Endodermal cell (in vitro differentiated cells): ENCODE measurements around the gene DLG2. TPM values are rescaled to one million over a fixed set of nuclear protein-coding genes. Genes with fewer than 3 reads are reported as not detected.

ENCODE experiments used
- DNase-seq: peaks from one replicate; pipeline ENCODE4 v3.0.0-alpha.2; 2017
- H3K27ac ChIP-seq: 2 replicates; pipeline ENCODE4 v1.5.1; 2013; ENCODE audit warnings: mild to moderate bottlenecking, low read depth, low read length, moderate library complexity
- H3K27me3 ChIP-seq: 2 replicates; pipeline ENCODE4 v1.6.1; 2013; ENCODE audit warnings: mild to moderate bottlenecking, low read length, moderate library complexity; ENCODE audit not compliant: insufficient read depth, control insufficient read depth, poor library complexity, severe bottlenecking
- H3K36me3 ChIP-seq: 2 replicates; pipeline ENCODE4 v1.7.0; 2013; ENCODE audit warnings: mild to moderate bottlenecking, low read length, moderate library complexity; ENCODE audit not compliant: control insufficient read depth, insufficient read depth
- H3K4me1 ChIP-seq: one replicate; pipeline ENCODE4 v1.7.0; 2013; ENCODE audit warnings: low read length; ENCODE audit not compliant: control insufficient read depth, insufficient read depth
- H3K4me3 ChIP-seq: 2 replicates; pipeline ENCODE4 v1.5.1; 2013; ENCODE audit warnings: mild to moderate bottlenecking, low read length, moderate library complexity
- H3K9ac ChIP-seq: 2 replicates; pipeline ENCODE4 v1.6.1; 2013; ENCODE audit warnings: mild to moderate bottlenecking, low read length, moderate library complexity; ENCODE audit not compliant: poor library complexity, severe bottlenecking; ENCODE audit errors: extremely low read depth
- H3K9me3 ChIP-seq: 2 replicates; pipeline ENCODE4 v1.6.1; 2013; ENCODE audit warnings: mild to moderate bottlenecking, low read length, moderate library complexity; ENCODE audit not compliant: control insufficient read depth
- H3K27ac Mint-ChIP-seq: 2 replicates; pipeline ENCODE4 v1.8.0; 2020; ENCODE audit warnings: mixed read lengths
- H3K27me3 Mint-ChIP-seq: 2 replicates; pipeline ENCODE4 v1.8.0; 2021; ENCODE audit warnings: mild to moderate bottlenecking, mixed read lengths; ENCODE audit not compliant: insufficient read depth
- H3K36me3 Mint-ChIP-seq: 2 replicates; pipeline ENCODE4 v1.8.0; 2020; ENCODE audit warnings: low read depth, mixed read lengths
- H3K4me1 Mint-ChIP-seq: 2 replicates; pipeline ENCODE4 v1.8.0; 2020; ENCODE audit warnings: mixed read lengths
- H3K4me3 Mint-ChIP-seq: 2 replicates; pipeline ENCODE4 v1.8.0; 2020; ENCODE audit warnings: mild to moderate bottlenecking, moderate library complexity, mixed read lengths
- H3K9me3 Mint-ChIP-seq: 2 replicates; pipeline ENCODE4 v1.8.0; 2020; ENCODE audit warnings: mild to moderate bottlenecking, mixed read lengths
- WGBS, 2 experiments: methylation state at CpG; one replicate each; pipeline versions ENCODE4 v1.1.5 to v1.1.7; 2013; ENCODE audit warnings: missing lambda C conversion rate in 2 of 2, mixed read lengths in 1 of 2; ENCODE audit not compliant: insufficient coverage in 1 of 2, insufficient read length in 1 of 2; 5-methylcytosine and 5-hydroxymethylcytosine counted together
- total RNA-seq, 2 donors: library from RNA; stranded (reverse); fragmentation: NEBNext Ultra II Directional in 1 of 2; extraction: Animal tissue kit (Norgen Biotek cat#: 25700) in 1 of 2; gene quantifications; 2 replicates in 1 of 2; 3 replicates in 1 of 2; pipeline ENCODE4 v1.2.1, GENCODE V29; 2021
- TF ChIP-seq, protein P1 (sequence below): fragments of 200-600 bp; sonication (generic); conservative IDR thresholded peaks from 2 replicates; pipeline ENCODE4 v1.5.0; 2021; ENCODE audit warnings: antibody characterized with exemption, mild to moderate bottlenecking

The DLG2 gene
- total RNA-seq, 2 donors from 2014 or later, result 9.6 to 10.6 TPM

DNA sequence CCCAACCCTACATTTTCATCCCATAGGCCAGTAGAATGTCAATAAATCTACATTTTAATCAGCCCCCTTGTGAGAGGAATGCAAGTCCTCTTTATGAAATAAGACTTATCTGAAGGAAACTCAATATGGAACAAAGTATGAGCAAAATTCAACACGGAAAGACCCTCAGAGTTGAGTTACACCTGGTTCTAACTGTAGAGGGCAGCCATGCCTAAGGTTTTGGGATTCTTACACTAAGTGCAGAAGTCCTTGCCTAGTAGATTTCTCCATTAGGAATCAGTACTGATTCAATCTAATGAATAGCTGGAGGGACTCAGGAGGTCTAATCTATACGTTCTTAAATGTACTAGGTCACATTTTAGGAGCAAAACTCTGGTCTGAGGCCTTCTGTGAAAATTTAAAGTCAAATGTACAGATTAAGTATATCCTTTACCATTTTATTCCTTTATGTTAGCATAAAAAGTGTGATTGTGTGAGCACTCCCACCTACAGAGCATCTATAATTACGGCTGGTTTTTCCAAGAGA is 904.5 kb downstream of the DLG2 start:
- Histone ChIP-seq H3K9me3 (no peaks in the 10 kb centered on the region), H3K27me3 (no peaks in the 10 kb centered on the region), H3K4me3 (no peak overlapping the region), H3K27ac (no peak overlapping the region), H3K4me1 (no peaks in the 10 kb centered on the region), H3K36me3 (no peaks in the 10 kb centered on the region), H3K9ac (no peak overlapping the region)
- Mint-ChIP-seq H3K27ac (no peak overlapping the region), H3K4me1 (peaks cover 9% of the 10 kb centered on the region), H3K36me3 (no peaks in the 10 kb centered on the region), H3K27me3 (peaks cover 18% of the 10 kb centered on the region), H3K4me3 (no peak overlapping the region), H3K9me3 (no peaks in the 10 kb centered on the region)
- DNase-seq, result peak; percentile 74
- TF ChIP-seq, protein P1, sequence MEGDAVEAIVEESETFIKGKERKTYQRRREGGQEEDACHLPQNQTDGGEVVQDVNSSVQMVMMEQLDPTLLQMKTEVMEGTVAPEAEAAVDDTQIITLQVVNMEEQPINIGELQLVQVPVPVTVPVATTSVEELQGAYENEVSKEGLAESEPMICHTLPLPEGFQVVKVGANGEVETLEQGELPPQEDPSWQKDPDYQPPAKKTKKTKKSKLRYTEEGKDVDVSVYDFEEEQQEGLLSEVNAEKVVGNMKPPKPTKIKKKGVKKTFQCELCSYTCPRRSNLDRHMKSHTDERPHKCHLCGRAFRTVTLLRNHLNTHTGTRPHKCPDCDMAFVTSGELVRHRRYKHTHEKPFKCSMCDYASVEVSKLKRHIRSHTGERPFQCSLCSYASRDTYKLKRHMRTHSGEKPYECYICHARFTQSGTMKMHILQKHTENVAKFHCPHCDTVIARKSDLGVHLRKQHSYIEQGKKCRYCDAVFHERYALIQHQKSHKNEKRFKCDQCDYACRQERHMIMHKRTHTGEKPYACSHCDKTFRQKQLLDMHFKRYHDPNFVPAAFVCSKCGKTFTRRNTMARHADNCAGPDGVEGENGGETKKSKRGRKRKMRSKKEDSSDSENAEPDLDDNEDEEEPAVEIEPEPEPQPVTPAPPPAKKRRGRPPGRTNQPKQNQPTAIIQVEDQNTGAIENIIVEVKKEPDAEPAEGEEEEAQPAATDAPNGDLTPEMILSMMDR, result peak; percentile 89
- WGBS, 2 experiments, result 45 to 62% methylated on average over 2 to 3 of the region's 3 CpGs

DNA sequence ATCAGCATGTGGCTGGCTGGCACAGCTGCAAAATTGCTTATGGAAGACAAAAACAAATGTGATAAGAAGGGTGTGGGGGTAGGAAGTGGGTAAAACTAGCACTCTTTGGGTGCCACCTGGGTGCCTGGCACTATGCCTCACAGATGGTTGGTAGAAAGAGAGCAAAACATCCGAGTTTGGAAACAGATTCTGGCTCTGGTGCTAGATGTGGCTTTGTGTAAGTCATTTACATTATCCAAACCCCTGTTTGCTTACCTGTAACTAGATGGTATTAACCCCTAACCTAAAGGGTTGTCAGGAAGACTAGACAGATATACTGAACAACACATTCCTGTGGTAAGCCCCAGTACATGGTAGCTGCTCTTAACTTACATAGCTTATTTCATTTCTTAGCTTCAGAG is 905.6 kb downstream of the DLG2 start:
- Mint-ChIP-seq H3K27ac (no peak overlapping the region), H3K36me3 (no peaks in the 10 kb centered on the region), H3K27me3 (peaks cover 12% of the 10 kb centered on the region), H3K9me3 (no peaks in the 10 kb centered on the region), H3K4me3 (peak overlapping the region; percentile 65), H3K4me1 (peaks cover 9% of the 10 kb centered on the region)
- Histone ChIP-seq H3K9ac (no peak overlapping the region), H3K9me3 (no peaks in the 10 kb centered on the region), H3K4me1 (no peaks in the 10 kb centered on the region), H3K27ac (no peak overlapping the region), H3K27me3 (no peaks in the 10 kb centered on the region), H3K4me3 (peak overlapping the region; percentile 84), H3K36me3 (no peaks in the 10 kb centered on the region)
- peak; percentile 34 for DNase-seq
- TF ChIP-seq, protein P1, result no peak
- WGBS, 2 experiments, result 58 to 67% methylated on average over 1 of the region's 1 CpG

DNA sequence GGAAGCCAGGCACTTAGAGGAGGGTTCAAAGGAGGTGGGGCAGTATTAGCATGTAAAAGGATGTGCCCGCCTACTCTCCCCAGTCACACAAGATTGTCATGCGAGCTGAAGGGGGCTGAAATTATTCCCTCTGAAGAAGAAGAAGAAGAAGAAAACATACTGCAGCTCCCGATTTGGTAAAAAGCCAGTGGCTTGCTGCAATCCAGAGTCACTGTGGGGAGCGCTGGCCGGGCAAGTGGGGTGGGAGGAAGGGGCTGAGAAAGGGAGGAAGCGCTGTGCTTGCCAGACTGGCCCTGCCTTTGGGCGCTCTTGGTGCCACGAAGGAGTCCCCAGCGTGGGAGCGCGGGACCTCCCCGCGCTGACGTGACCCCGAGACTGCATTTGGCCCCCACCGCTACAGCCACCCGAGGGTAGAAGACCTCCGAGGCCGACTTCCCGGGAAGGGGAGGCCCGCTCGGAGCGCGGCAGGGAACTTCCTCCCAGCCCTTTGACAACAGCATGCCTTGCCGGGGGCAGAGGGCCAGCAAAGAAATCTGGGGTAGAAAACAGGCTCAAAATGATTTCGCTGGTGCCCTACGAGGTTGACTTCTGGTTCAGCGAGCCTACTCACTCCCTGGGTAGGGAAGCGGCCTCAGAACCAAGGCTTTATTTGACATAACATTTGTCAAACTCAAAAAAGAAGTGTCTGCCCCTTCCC is 906.3 kb downstream of the DLG2 start:
- no peaks in the 10 kb centered on the region for H3K27me3 ChIP-seq

More for the DNA sequence above, 906.3 kb downstream of the DLG2 start:
- Histone ChIP-seq H3K4me3 (peak overlapping the region; percentile 84), H3K4me1 (no peaks in the 10 kb centered on the region), H3K9me3 (no peaks in the 10 kb centered on the region), H3K36me3 (no peaks in the 10 kb centered on the region), H3K27ac (no peak overlapping the region), H3K9ac (peak overlapping the region; percentile 23)
- peak overlapping the region; percentile 65 for H3K4me3 Mint-ChIP-seq
- H3K27ac Mint-ChIP-seq, result no peak overlapping the region
- WGBS, 2 experiments, result 0 to 1% methylated on average over 14 to 29 of the region's 29 CpGs
- H3K4me1 Mint-ChIP-seq, result peaks cover 9% of the 10 kb centered on the region
- H3K36me3 Mint-ChIP-seq, result no peaks in the 10 kb centered on the region
- H3K27me3 Mint-ChIP-seq, result peaks cover 12% of the 10 kb centered on the region
- peak; percentile 85 for DNase-seq
- no peaks in the 10 kb centered on the region for H3K9me3 Mint-ChIP-seq
- TF ChIP-seq, protein P1, result no peak
